ENCODE results near the gene HPCA.

Gene HPCA

GRCh38 chr1:32939655-32940371 is 53.5 kb downstream of the HPCA start:
- DNase-seq = no peak

GRCh38 chr1:32944180-32944579 is 57.9 kb downstream of the HPCA start:
- DNase-seq = no peak
